ENCODE measurements around the gene ANGEL2.

GRCh38 chr1:212983482-212983881 lies 32.2 kb downstream of the ANGEL2 start:
- TF ChIP-seq CTCF (IDR thresholded peaks at IDR 0.05; ENCODE audit: poor library complexity) = no peak
- no peak for TF ChIP-seq EZH2 (IDR thresholded peaks at IDR 0.05; ENCODE audit: borderline replicate concordance)
- no peak for TF ChIP-seq EZH2phosphoT487 (IDR thresholded peaks at IDR 0.05; ENCODE audit: low read depth, severe bottlenecking, unreplicated experiment)
